H7 (cell line): ENCODE results near the gene ST6GALNAC6. TPM values are rescaled to one million over a fixed set of nuclear protein-coding genes. Genes with fewer than 3 reads are reported as not detected.
"Not testable (repeated sequence)": the region's sequence is repeated elsewhere in the genome, so short reads cannot be mapped to it uniquely, and the experiment has no call there.

Experiments used
- DNase-seq: peaks from one replicate; pipeline ENCODE4 v3.0.0; 2012
- H3K27me3 ChIP-seq: 2 replicates; pipeline ENCODE4 v1.6.0; 2011; ENCODE audit warnings: mild to moderate bottlenecking, low read length; ENCODE audit not compliant: control insufficient read depth, insufficient read depth
- H3K36me3 ChIP-seq: replicated peaks from 2 replicates; pipeline ENCODE4 v1.5.1; 2011; ENCODE audit warnings: low read length; ENCODE audit not compliant: control insufficient read depth, insufficient read depth
- H3K4me3 ChIP-seq: 2 replicates; pipeline ENCODE4 v1.5.1; 2011; ENCODE audit warnings: low read depth, mild to moderate bottlenecking, control low read depth, low read length, moderate library complexity; ENCODE audit not compliant: insufficient read depth
- total RNA-seq: library from RNA; depleted of rRNA; stranded (reverse); fragments of >200 nt; shearing (Covaris generic); gene quantifications from 2 replicates; pipeline ENCODE4 v1.2.3, GENCODE V29; 2014

The ST6GALNAC6 gene
- total RNA-seq, 1 experiment from 2014 or later = 30.6 TPM

DNA sequence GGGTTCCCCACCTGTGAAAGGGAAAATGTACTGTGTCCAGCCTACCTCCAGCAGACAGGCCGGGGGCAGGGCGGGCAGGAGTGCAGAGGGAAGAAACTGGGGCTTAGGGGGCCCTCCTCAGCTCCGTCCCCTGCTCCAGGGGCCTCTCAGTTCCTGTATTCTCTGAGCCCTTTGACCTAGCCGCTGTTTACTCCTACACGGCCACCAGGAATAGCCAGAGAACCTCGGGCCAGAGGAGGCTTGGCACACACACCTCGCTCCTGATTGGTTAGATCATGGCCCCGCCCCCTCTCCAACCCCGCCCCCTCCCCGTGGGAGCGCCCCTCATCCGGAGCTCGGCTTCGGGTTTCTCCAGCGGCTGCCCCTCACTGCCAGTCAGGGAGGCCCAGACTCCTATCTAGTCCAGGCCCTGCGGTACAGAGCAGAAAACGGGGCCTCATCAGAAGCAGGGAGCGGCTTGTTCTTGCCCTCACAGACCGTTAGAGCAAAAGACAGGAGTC is 2.2 kb downstream of the ST6GALNAC6 start:
- H3K27me3 ChIP-seq = peaks cover 2% of the 10 kb centered on the region
- peak; percentile 99 for DNase-seq
- peaks cover 25% of the 10 kb centered on the region for H3K36me3 ChIP-seq
- no peak overlapping the region; the same call in 1 of the 2 replicates for H3K4me3 ChIP-seq

GRCh38 chr9:127896395-127897192 is 2.8 kb downstream of the ST6GALNAC6 start:
- Histone ChIP-seq H3K36me3 (peaks cover 25% of the 10 kb centered on the region), H3K27me3 (peaks cover 2% of the 10 kb centered on the region), H3K4me3 (no peak overlapping the region; the same call in 1 of the 2 replicates)
- DNase-seq = no peak

DNA sequence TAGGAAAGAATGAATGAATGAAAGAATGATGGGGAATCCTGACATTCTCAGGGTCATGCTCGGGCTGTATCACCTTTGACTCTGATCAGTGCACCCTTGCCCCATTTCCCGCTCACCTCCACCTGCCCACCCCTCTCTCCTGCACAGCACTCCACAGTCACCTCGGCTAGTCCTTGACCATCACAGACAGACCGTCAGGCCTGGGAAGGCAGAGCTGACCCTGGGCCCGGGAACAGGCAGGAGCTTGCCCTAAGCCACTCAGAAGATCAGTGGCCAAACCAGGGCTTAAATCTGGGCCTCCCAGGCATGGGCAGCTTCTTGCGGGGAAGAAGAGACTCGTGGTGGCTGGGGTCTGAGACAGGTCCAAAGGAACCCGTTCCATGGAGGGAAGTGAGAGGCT is 3.6 kb downstream of the ST6GALNAC6 start:
- peaks cover 2% of the 10 kb centered on the region for H3K27me3 ChIP-seq
- H3K36me3 ChIP-seq = peaks cover 25% of the 10 kb centered on the region
- no peak overlapping the region for H3K4me3 ChIP-seq
- no peak for DNase-seq

- no peaks in the 10 kb centered on the region for H3K27me3 ChIP-seq
- DNase-seq = no peak
- peaks cover 32% of the 10 kb centered on the region for H3K36me3 ChIP-seq
- H3K4me3 ChIP-seq = no peak overlapping the region
Measured at GRCh38 chr9:127893392-127893791, 6.0 kb downstream of the ST6GALNAC6 start.

GRCh38 chr9:127892831-127893230 is 6.6 kb downstream of the ST6GALNAC6 start:
- Histone ChIP-seq H3K27me3 (no peaks in the 10 kb centered on the region), H3K4me3 (no peak overlapping the region), H3K36me3 (peaks cover 33% of the 10 kb centered on the region)
- no peak for DNase-seq

DNA sequence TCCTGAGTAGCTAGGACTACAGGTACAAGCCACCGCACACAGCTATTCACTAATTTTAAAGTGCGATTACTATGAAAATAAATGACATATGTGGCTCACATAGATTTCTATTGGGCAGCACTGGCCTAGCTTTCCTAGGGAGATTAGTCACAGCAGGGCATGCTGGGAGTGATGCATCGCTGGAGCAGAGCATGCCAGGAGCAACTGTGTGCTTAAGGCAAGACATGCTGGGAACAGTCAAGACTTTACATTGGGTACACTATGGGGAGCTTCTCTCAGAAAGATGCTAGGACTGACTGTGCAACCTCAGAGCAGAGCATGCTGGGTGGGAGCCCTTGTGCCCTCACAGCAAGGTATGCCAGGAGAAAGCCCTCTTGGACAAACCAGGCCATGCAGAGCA is 9.3 kb downstream of the ST6GALNAC6 start:
- peaks cover 36% of the 10 kb centered on the region for H3K36me3 ChIP-seq
- DNase-seq = no peak
- no peaks in the 10 kb centered on the region for H3K27me3 ChIP-seq
- no peak overlapping the region for H3K4me3 ChIP-seq

DNA sequence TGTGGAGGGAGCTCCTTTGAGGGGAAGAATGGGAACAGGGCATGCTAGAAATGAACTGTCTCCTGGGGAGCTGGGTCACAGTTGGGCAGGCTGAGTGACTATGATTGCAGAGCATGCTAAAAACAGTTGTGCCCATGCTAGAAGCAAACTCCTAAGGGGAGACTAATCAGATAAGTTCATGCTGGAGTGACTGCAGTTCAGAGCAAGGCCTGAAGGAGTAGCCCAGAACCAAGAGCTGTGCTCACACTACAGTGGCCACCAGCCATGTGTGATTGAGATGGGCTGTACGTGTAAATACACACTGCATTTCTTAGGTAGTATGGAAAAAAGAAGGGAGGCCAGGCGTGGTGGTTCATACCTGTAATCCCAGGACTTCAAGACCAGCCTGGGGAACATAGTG is 11.6 kb downstream of the ST6GALNAC6 start:
- H3K36me3 ChIP-seq = peaks cover 17% of the 10 kb centered on the region
- H3K27me3 ChIP-seq = no peaks in the 10 kb centered on the region
- H3K4me3 ChIP-seq = no peak overlapping the region
- DNase-seq = no peak

GRCh38 chr9:127886401-127886972 is 12.9 kb downstream of the ST6GALNAC6 start:
- H3K4me3 ChIP-seq = no peak overlapping the region
- H3K36me3 ChIP-seq = peaks cover 17% of the 10 kb centered on the region
- DNase-seq = peak; percentile 82
- no peaks in the 10 kb centered on the region for H3K27me3 ChIP-seq

GRCh38 chr9:127885508-127886281 is 13.7 kb downstream of the ST6GALNAC6 start:
- peak; percentile 46 for DNase-seq

DNA sequence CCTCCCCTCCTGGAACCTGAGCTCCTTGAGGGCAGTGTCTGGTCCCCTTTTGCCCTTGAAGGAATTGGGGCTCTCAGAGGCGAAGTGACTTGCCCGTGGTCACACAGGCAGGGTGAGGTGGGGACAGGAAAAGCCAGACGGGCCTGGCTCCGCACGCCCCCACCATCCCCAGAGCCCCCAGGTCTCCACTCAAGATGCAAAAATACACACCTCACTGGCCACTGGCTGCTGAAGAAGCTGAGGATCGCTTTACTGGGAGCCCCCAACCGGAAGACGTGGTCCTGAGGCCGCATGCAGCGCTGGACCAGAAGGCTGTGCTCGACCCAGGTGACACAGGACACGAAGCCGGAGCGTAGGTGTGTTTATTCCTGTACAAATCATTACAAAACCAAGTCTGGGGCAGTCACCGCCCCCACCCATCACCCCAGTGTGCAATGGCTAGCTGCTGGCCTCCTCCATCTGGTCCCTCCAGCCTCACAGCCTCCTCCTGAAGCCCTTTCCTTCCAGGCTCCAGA is 14.4 kb downstream of the ST6GALNAC6 start:
- peaks cover 12% of the 10 kb centered on the region for H3K36me3 ChIP-seq
- no peak overlapping the region for H3K4me3 ChIP-seq
- DNase-seq = peak; percentile 38
- no peaks in the 10 kb centered on the region for H3K27me3 ChIP-seq

More at GRCh38 chr9:127885508-127886281, 13.7 kb downstream of the ST6GALNAC6 start:
- Histone ChIP-seq H3K27me3 (no peaks in the 10 kb centered on the region), H3K4me3 (no peak overlapping the region), H3K36me3 (peaks cover 17% of the 10 kb centered on the region)

GRCh38 chr9:127884427-127884911 is 14.9 kb downstream of the ST6GALNAC6 start:
- Histone ChIP-seq H3K27me3 (no peaks in the 10 kb centered on the region), H3K4me3 (no peak overlapping the region), H3K36me3 (peaks cover 10% of the 10 kb centered on the region)
- DNase-seq = peak; percentile 60

- Histone ChIP-seq H3K27me3 (no peaks in the 10 kb centered on the region), H3K36me3 (peaks cover 10% of the 10 kb centered on the region), H3K4me3 (no peak overlapping the region)
- DNase-seq = no peak
Measured at GRCh38 chr9:127883959-127884358, 15.4 kb downstream of the ST6GALNAC6 start.

GRCh38 chr9:127881715-127882114 is 17.7 kb downstream of the ST6GALNAC6 start:
- not testable (repeated sequence) for DNase-seq, H3K36me3 ChIP-seq, H3K27me3 ChIP-seq, H3K4me3 ChIP-seq

DNA sequence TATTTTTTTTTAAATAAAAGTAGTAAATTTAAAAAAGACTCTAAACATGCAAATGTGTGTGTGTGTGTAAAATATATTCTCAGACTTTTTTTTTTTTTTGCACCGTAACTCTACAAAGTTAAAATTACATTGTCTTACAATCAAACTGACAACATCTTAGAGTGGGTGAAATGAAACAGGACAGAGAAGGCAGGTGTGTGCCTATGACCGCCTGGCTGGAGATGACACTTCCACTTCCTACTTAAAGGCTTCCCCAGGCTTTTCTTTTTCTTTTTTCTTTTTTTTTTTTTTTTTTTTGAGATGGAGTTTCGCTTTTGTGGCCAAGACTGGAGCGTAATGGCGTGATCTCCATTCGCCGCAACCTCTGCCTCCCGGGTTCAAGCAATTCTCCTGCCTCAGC is 19.3 kb downstream of the ST6GALNAC6 start:
- Histone ChIP-seq H3K4me3 (no peak overlapping the region), H3K36me3 (no peaks in the 10 kb centered on the region; the same call in 1 of the 2 replicates), H3K27me3 (peaks cover 1% of the 10 kb centered on the region; the same call in 1 of the 2 replicates)
- DNase-seq = no peak
